ENCODE results near the gene SV2B. TPM values are rescaled to one million over a fixed set of nuclear protein-coding genes. Genes with fewer than 3 reads are reported as not detected.

SV2B gene, protein sequence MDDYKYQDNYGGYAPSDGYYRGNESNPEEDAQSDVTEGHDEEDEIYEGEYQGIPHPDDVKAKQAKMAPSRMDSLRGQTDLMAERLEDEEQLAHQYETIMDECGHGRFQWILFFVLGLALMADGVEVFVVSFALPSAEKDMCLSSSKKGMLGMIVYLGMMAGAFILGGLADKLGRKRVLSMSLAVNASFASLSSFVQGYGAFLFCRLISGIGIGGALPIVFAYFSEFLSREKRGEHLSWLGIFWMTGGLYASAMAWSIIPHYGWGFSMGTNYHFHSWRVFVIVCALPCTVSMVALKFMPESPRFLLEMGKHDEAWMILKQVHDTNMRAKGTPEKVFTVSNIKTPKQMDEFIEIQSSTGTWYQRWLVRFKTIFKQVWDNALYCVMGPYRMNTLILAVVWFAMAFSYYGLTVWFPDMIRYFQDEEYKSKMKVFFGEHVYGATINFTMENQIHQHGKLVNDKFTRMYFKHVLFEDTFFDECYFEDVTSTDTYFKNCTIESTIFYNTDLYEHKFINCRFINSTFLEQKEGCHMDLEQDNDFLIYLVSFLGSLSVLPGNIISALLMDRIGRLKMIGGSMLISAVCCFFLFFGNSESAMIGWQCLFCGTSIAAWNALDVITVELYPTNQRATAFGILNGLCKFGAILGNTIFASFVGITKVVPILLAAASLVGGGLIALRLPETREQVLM
- total RNA-seq, result under 1 TPM; 0.04 to 0.13 TPM

DNA sequence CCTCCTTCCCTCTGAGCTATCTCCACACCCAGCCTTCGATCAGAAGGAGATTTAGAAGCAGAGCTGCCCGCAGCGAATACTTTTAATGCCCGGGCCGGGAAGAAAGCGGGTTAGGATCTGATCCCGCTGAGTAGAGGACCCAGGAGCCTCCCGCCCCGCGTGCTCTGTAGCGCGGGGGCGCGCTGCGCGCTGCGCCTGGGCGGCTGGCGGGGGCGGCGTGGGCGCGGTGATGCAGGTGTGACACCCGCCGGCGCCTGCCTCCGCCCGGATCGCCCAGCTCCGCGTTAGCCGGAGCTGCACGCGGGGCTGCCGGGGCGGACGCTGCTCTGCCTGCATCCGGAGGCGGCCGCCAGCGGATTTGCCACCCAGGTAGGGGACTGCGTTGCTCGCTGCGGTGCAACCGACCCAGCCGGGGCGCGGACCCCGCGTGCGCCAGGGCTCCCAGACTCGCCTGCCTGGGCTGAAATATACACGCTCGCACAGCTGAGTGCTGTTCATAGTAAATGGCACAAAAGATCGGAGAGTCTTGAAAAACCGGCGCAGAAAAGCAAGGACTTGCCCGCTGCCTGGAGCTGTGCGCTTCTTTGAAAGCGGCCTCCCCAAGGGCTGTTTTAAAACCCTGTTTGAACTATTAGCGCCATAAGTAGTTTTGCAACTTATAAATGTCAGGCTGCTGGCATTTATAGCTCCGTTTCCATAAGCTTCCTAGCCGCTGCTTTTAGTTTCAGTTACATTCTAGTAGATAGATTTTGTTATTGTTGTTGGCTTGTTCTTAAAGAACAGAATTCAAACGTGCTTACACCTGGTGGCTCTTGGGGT, at the start of gene SV2B:
Gene SV2B (plus strand): TSS at position 263 of the 819 bp plus-strand sequence. CDS start 126,007 bp downstream, outside the sequence.
- Mint-ChIP-seq H3K36me3 (ENCODE audit: low read depth) (no peaks in the 10 kb centered on the region), H3K27me3 (peaks cover 60% of the 10 kb centered on the region), H3K4me1 (peaks cover 14% of the 10 kb centered on the region), H3K4me3 (peak within 1 kb of the TSS; percentile 84), H3K9me3 (no peaks in the 10 kb centered on the region), H3K27ac (no peak within 1 kb of the TSS)
- peak; percentile 80 for ATAC-seq (replicated peaks)

DNA sequence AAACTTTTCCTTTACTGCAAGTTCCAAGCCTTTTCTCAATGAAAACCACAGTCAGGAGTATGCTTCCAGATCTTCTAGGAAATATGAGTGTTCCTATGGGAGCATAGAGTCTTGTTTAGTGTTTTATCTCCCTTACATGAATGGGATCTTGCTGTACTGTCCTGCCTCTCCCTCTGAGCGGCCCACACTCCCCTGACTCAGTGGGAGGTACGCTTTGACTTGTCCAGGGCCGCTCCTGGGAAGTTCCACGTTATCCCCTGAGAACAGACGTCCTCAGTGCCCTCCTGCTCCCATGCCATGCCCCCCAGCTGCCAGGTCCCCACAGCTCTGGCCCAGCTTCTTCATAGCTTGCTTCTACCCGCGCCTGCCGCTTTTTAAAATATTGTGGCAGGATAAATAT, 48.8 kb upstream of the SV2B start:
- Mint-ChIP-seq H3K9me3 (no peaks in the 10 kb centered on the region), H3K4me3 (no peak overlapping the region), H3K36me3 (ENCODE audit: low read depth) (no peaks in the 10 kb centered on the region), H3K27me3 (peaks cover 33% of the 10 kb centered on the region), H3K4me1 (peaks cover 7% of the 10 kb centered on the region), H3K27ac (no peak overlapping the region)
- ATAC-seq (replicated peaks), result no peak

DNA sequence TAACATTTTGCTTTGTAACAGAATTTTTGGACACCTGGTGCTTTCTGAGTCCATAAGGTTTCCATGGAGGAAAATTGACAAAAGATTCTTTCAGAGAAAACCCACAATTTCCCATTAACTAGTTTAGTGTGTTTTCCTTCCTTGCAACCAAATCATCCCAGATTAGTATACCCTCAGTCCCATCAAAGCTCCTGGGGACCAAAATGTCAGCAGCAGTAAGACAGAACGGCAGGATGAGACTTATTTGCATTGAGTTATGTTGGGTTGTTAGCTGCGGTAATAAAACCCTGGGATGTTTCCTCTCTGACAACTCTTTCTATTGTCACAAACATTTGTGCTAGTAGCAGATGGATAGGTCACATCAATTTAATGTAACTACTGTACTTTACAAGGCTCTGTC, 45.2 kb upstream of the SV2B start:
- Mint-ChIP-seq H3K27ac (no peak overlapping the region), H3K36me3 (ENCODE audit: low read depth) (no peaks in the 10 kb centered on the region), H3K4me1 (peaks cover under 1% of the 10 kb centered on the region), H3K4me3 (no peak overlapping the region), H3K27me3 (peaks cover 57% of the 10 kb centered on the region), H3K9me3 (no peaks in the 10 kb centered on the region)
- no peak for ATAC-seq (replicated peaks)

DNA sequence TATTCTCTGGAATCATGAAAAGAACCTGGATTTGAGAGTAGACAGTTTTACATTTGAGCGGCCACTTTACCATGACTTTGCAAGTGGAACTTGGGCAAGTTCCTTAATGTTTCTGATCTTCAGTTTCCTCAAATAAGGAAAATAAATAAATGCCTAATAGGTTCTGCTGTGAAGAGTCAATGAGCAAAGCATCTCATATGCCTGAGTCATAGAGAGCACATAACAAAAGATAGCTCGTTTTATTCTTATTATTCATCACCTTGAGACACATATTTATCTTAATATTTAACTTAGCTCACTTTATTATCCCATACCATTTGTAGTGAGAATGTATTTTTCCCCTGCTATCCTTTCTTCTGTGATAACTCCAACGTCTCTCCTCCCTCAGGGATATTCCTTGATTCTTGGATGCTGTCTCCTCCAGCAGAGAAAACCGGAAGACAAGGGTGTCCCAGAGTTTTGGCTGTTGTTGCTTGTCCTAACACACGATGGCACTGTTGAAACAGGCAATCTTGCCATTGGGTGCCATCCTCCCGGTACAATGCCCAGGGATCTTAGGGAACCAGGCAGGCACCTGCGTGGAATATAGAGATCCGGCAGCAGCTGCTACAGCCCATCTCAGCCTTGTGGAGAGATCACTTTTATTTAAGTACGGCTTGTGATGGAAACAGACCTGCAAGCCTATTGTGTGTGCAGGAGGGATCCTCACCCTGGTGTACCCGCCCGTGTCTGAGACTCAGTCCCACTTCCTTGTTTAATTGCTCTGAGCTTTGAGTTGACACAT, 44.3 kb upstream of the SV2B start:
- no peak overlapping the region for H3K27ac Mint-ChIP-seq
- H3K9me3 Mint-ChIP-seq, result no peaks in the 10 kb centered on the region
- H3K27me3 Mint-ChIP-seq, result peaks cover 61% of the 10 kb centered on the region
- no peak overlapping the region for H3K4me3 Mint-ChIP-seq
- no peaks in the 10 kb centered on the region for H3K4me1 Mint-ChIP-seq
- no peaks in the 10 kb centered on the region for H3K36me3 Mint-ChIP-seq (ENCODE audit: low read depth)
- peak; percentile 35 for ATAC-seq (replicated peaks)

DNA sequence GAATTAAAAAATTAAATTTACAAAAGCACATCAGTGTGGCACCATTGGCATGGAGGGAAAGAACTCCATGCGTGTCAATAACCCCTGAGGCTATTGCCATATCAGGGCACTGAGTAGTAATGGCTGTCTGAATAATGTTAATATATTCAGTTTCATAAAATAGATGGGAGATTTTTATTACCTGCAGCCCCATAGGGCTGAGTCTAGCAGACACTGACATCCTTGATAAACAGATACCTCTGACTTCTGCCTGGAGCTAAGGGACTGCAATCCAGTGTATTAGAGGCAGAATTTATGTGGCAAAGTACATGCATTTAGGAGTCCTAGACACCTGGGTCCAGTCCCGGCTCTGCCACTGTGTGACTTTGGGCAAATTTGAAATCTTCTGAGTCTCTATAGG, 38.8 kb upstream of the SV2B start:
- ATAC-seq (replicated peaks), result no peak
- Mint-ChIP-seq H3K36me3 (ENCODE audit: low read depth) (no peaks in the 10 kb centered on the region), H3K4me1 (no peaks in the 10 kb centered on the region), H3K27me3 (peaks cover 28% of the 10 kb centered on the region), H3K9me3 (no peaks in the 10 kb centered on the region), H3K4me3 (no peak overlapping the region), H3K27ac (no peak overlapping the region)

DNA sequence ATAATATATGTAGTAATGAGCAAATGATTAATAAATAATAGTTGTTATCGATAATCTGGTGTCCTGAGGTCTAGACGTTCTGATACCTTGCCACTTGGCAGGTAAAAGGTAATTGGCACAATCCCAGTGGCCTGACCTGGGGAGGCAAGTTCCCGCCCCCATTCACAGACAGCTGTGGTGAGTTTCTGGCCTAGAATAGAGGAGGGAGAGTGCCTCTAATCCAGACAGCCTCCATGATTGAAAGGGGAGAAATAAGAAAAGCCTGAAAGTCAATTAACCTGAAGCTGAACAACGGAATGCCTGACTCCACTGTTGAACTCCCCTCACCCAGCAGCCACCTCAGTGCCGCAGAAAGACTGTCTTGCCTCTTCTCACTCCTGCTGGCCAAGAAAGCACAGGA, 38.1 kb upstream of the SV2B start:
- H3K4me3 Mint-ChIP-seq, result no peak overlapping the region
- H3K27ac Mint-ChIP-seq, result no peak overlapping the region
- no peaks in the 10 kb centered on the region for H3K4me1 Mint-ChIP-seq
- H3K27me3 Mint-ChIP-seq, result peaks cover 32% of the 10 kb centered on the region
- ATAC-seq (replicated peaks), result no peak
- H3K9me3 Mint-ChIP-seq, result no peaks in the 10 kb centered on the region
- H3K36me3 Mint-ChIP-seq (ENCODE audit: low read depth), result no peaks in the 10 kb centered on the region

DNA sequence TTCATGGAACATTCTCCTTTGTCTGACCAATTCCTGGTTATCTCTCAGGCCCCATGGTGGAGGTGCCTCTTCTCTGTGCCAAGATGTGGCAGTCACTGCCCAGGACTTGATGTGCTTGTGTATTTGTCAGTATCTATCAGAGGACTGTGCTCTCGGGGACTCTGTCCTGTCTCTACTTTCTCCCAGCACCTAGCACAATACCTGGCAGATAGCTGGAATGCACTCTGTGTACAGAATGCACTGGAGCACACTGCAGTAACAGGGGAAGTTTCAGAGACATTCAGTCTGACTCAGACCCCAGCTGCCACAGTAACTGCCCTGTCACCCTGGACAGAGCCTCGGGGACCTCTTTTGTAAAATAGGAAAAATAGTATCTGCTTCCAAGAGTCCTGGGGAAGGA, 34.6 kb upstream of the SV2B start:
- Mint-ChIP-seq H3K27me3 (peaks cover 14% of the 10 kb centered on the region), H3K9me3 (no peaks in the 10 kb centered on the region), H3K27ac (no peak overlapping the region), H3K36me3 (ENCODE audit: low read depth) (no peaks in the 10 kb centered on the region), H3K4me1 (no peaks in the 10 kb centered on the region), H3K4me3 (no peak overlapping the region)
- ATAC-seq (replicated peaks), result no peak

DNA sequence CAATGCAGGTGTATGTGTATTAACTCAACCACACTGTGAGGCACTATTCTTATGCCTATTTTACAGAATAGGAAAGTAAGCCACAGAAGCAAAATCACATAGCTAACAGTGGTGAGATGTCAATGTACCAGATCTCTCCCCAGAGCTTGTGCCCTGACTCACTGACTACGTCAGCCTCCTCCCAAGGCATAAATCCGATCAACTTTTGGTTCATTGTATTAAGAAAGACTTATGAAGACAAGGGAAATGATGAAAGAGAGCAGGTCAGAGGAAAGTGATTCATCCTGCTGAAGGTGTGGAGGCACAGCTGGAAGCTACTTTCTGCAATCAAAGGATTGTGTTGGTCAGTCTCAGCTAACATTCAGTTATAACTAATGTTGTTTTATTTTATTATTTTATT, 33.0 kb upstream of the SV2B start:
- Mint-ChIP-seq H3K27me3 (peaks cover 22% of the 10 kb centered on the region), H3K27ac (no peak overlapping the region), H3K4me3 (no peak overlapping the region), H3K9me3 (no peaks in the 10 kb centered on the region), H3K4me1 (no peaks in the 10 kb centered on the region), H3K36me3 (ENCODE audit: low read depth) (no peaks in the 10 kb centered on the region)
- ATAC-seq (replicated peaks), result no peak

DNA sequence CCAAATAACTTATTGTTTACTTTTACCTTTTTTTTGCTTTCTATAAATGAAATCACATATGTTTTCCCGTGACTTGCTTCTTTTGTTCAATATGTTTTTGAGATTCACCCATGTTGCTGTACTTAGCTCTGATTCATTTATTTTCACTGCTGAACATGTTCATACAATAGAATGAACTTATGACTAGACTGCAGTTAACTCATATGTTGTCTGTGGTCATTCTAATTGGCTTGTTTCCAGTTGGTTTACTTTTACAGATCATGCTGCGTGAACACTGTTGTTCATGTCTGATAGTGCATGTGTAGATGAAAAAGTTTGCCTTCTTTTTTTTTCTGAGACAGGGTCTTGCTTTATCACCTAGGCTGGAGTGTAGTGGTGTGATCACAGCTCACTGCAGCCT, 31.6 kb upstream of the SV2B start:
- no peaks in the 10 kb centered on the region for H3K9me3 Mint-ChIP-seq
- ATAC-seq (replicated peaks), result no peak
- H3K4me3 Mint-ChIP-seq, result no peak overlapping the region
- H3K4me1 Mint-ChIP-seq, result no peaks in the 10 kb centered on the region
- no peaks in the 10 kb centered on the region for H3K36me3 Mint-ChIP-seq (ENCODE audit: low read depth)
- H3K27me3 Mint-ChIP-seq, result peaks cover 30% of the 10 kb centered on the region
- H3K27ac Mint-ChIP-seq, result no peak overlapping the region

DNA sequence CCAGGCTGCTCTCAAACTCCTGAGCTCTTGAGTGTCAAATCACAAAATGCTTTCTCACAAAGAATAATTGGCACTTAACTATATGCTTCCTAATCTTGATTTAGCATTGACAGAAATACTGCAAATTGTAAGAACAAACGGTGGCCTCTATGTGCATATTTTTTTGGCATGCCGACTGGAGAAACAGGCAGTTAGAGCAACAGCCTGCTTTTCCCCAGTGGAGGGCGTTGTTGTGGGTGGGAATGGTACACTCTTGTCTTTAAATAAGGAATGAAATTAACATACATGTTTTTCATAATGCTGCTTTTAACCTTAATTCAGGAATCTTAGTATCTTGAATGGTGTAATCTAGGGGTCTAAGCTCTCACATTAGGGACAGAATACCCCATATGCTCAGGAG, 31.1 kb upstream of the SV2B start:
- H3K4me3 Mint-ChIP-seq, result no peak overlapping the region
- no peak for ATAC-seq (replicated peaks)
- no peak overlapping the region for H3K27ac Mint-ChIP-seq
- no peaks in the 10 kb centered on the region for H3K36me3 Mint-ChIP-seq (ENCODE audit: low read depth)
- H3K27me3 Mint-ChIP-seq, result peaks cover 30% of the 10 kb centered on the region
- no peaks in the 10 kb centered on the region for H3K4me1 Mint-ChIP-seq
- H3K9me3 Mint-ChIP-seq, result no peaks in the 10 kb centered on the region

DNA sequence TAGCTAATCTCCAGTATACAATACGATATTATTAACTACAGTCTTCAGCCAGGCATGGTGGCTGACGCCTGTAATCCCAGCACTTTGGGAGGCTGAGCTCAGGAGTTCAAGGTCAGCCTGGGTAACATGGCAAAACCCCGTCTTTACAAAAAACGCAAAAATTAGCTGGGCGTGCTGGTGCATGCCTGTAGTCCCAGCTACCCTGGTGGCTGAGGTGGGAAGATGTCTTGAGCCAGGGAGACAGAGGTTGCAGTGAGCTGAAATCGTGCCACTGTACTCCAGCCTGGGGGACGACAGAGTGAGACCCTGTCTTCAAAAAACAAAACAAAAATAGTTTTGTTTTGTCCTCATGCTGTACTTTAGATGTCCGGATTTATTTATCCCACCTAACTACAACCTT, 29.2 kb upstream of the SV2B start:
- peaks cover 30% of the 10 kb centered on the region for H3K27me3 Mint-ChIP-seq
- no peak overlapping the region for H3K4me3 Mint-ChIP-seq
- no peaks in the 10 kb centered on the region for H3K4me1 Mint-ChIP-seq
- ATAC-seq (replicated peaks), result no peak
- H3K27ac Mint-ChIP-seq, result no peak overlapping the region
- H3K36me3 Mint-ChIP-seq (ENCODE audit: low read depth), result no peaks in the 10 kb centered on the region
- no peaks in the 10 kb centered on the region for H3K9me3 Mint-ChIP-seq

DNA sequence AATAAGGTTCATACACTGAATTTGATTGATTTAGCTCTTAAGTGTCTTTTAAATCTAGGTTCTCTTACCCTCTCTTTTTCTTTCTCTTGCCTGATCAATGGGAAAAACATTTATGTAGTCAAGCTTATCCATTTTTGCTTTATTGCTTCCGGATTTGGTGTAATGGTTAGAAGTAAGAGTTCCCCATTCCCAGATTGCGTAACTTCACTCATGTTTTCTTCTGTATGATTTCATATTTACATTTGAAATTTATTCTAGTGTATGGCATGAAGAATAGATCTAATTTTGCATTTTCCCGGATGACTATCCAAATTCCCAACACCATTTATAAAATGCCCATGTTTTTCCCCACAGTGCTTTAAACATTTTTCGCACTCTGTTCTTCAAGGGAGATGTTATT, 27.9 kb upstream of the SV2B start:
- Mint-ChIP-seq H3K27me3 (peaks cover 23% of the 10 kb centered on the region), H3K36me3 (ENCODE audit: low read depth) (no peaks in the 10 kb centered on the region), H3K27ac (no peak overlapping the region), H3K9me3 (no peaks in the 10 kb centered on the region), H3K4me1 (no peaks in the 10 kb centered on the region), H3K4me3 (no peak overlapping the region)
- no peak for ATAC-seq (replicated peaks)

DNA sequence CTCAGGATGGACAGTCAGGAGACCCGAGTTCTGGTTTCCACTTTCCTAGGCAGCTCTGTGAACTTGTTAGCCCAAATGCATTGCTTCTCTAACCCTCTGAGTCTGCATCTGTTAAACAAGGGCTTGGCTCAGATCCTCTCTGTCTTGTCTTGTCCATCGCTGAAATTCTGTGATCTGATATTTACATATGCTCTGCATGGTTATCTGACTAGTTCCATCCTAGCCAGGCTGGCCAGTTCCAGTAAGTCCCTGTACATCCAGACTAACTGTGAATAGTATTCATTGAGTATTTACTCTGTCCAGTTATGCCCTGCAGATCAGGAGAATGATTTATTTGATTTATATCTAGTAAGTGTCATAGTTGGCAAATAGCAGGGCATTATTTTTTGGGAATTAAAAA, 27.0 kb upstream of the SV2B start:
- no peaks in the 10 kb centered on the region for H3K36me3 Mint-ChIP-seq (ENCODE audit: low read depth)
- no peak overlapping the region for H3K4me3 Mint-ChIP-seq
- H3K4me1 Mint-ChIP-seq, result no peaks in the 10 kb centered on the region
- H3K27me3 Mint-ChIP-seq, result peaks cover 23% of the 10 kb centered on the region
- H3K9me3 Mint-ChIP-seq, result no peaks in the 10 kb centered on the region
- H3K27ac Mint-ChIP-seq, result no peak overlapping the region
- ATAC-seq (replicated peaks), result no peak

DNA sequence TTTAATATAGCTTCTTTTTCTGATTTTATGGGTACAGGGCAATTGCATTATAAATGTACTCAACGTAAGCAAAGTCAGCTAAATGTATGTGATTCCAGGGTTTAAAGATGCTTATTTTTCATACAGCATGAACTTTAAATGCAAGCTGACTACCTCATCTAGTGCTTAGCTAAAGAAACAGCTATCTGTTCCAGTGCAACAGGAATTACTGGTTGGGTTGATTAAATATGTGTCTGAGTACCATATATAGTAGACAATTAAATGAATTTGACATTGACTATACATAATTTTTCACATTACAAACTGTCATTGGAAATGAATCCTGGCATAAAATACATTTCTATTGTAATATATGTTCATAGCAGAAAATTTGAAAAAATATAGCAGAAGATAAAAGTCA, 26.3 kb upstream of the SV2B start:
- no peak overlapping the region for H3K4me3 Mint-ChIP-seq
- H3K27ac Mint-ChIP-seq, result no peak overlapping the region
- no peaks in the 10 kb centered on the region for H3K36me3 Mint-ChIP-seq (ENCODE audit: low read depth)
- H3K9me3 Mint-ChIP-seq, result no peaks in the 10 kb centered on the region
- no peak for ATAC-seq (replicated peaks)
- no peaks in the 10 kb centered on the region for H3K4me1 Mint-ChIP-seq
- peaks cover 23% of the 10 kb centered on the region for H3K27me3 Mint-ChIP-seq

Measured in activated T-helper 17 cell treated with anti-CD3 and anti-CD28 coated beads, Interleukin-2, amount 50 U/mL, for 72 hours (primary cell).